Stomach smooth muscle (tissue), 2 donors: Measurements from ENCODE around the gene SH3RF3.

Source experiments
- H3K27ac ChIP-seq: one replicate; pipeline ENCODE4 v1.7.0; 2013; ENCODE audit warnings: mild to moderate bottlenecking, low read length, inconsistent platforms
- H3K27me3 ChIP-seq, 2 donors: one replicate each; pipeline ENCODE4 v1.7.0; 2013; ENCODE audit warnings: low read length in 2 of 2; ENCODE audit not compliant: insufficient read depth in 2 of 2, control insufficient read depth in 1 of 2
- H3K36me3 ChIP-seq, 2 donors: one replicate each; pipeline ENCODE4 v1.7.0; 2013; ENCODE audit warnings: low read length in 2 of 2; ENCODE audit not compliant: control insufficient read depth in 2 of 2, insufficient read depth in 2 of 2
- H3K4me1 ChIP-seq: one replicate; pipeline ENCODE4 v1.7.0; 2013; ENCODE audit warnings: low read length; ENCODE audit not compliant: control insufficient read depth, insufficient read depth
- H3K4me3 ChIP-seq, 2 donors: one replicate each; pipeline ENCODE4 v1.7.0; 2013; ENCODE audit warnings: low read length in 2 of 2
- H3K9ac ChIP-seq, 2 donors: one replicate each; pipeline ENCODE4 v1.7.0; 2013; ENCODE audit warnings: low read length in 2 of 2, mild to moderate bottlenecking in 1 of 2
- H3K9me3 ChIP-seq, 2 donors: one replicate each; pipeline ENCODE4 v1.7.0; 2013; ENCODE audit warnings: low read length in 2 of 2; ENCODE audit not compliant: control insufficient read depth in 2 of 2
- donor health status: healthy.
- donor health status: Pancreatic carcinoma.

The SH3RF3 gene

DNA sequence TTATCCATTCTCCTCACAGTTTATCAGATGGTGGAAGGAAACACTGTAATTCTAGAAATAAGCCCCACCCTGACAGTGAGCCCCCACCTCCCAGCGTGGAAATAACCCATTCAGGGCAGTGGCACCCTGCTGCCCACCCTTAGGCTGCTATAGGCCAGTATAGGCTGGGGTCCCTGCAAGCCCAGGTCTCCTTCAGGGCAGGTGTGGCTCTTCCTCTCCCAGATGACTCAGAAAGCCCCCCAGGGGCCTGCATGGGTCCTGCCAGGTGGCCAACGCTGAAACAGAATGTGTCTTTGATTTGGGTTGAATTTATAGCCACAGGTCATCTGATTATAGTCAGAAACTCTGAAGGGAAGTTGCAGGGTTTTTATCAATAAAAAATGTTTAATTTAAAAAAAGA lies 136.4 kb downstream of the SH3RF3 start:
- H3K27me3 ChIP-seq: no peaks in the 10 kb centered on the region
- H3K27ac ChIP-seq: no peak overlapping the region
- no peak overlapping the region for H3K9ac ChIP-seq
- no peaks in the 10 kb centered on the region for H3K9me3 ChIP-seq
- no peak overlapping the region for H3K4me3 ChIP-seq
- H3K36me3 ChIP-seq: no peaks in the 10 kb centered on the region
- H3K4me1 ChIP-seq: peaks cover 10% of the 10 kb centered on the region

DNA sequence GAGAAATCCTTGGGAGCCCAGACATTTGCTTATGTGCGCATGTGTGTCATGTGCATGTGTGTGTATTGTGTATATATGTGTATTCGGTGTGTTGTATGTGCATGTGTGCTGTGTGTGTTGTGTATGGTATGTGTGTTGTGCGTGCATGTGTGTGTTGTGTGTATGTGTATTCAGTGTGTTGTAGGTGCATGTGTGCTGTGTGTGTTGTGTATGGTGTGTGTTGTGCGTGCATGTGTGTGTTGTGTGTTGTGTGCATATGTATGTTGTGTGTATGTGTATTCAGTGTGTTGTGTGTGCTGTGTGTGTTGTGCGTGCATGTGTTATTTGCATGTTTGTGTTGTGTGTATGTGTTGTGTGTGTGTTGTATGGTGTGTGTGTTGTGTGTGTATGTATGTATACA lies 136.9 kb downstream of the SH3RF3 start:
- Histone ChIP-seq H3K27ac (no peak overlapping the region), H3K4me3 (no peak overlapping the region), H3K27me3 (no peaks in the 10 kb centered on the region), H3K36me3 (no peaks in the 10 kb centered on the region), H3K9ac (no peak overlapping the region), H3K4me1 (peaks cover 12% of the 10 kb centered on the region), H3K9me3 (no peaks in the 10 kb centered on the region)

- H3K4me1 ChIP-seq: peaks cover 12% of the 10 kb centered on the region
- H3K27ac ChIP-seq: no peak overlapping the region
- H3K9me3 ChIP-seq: no peaks in the 10 kb centered on the region
- no peak overlapping the region for H3K4me3 ChIP-seq
- H3K36me3 ChIP-seq: no peaks in the 10 kb centered on the region
- no peaks in the 10 kb centered on the region for H3K27me3 ChIP-seq
- H3K9ac ChIP-seq: no peak overlapping the region
Observed at GRCh38 chr2:109266496-109266895, 137.5 kb downstream of the SH3RF3 start.

DNA sequence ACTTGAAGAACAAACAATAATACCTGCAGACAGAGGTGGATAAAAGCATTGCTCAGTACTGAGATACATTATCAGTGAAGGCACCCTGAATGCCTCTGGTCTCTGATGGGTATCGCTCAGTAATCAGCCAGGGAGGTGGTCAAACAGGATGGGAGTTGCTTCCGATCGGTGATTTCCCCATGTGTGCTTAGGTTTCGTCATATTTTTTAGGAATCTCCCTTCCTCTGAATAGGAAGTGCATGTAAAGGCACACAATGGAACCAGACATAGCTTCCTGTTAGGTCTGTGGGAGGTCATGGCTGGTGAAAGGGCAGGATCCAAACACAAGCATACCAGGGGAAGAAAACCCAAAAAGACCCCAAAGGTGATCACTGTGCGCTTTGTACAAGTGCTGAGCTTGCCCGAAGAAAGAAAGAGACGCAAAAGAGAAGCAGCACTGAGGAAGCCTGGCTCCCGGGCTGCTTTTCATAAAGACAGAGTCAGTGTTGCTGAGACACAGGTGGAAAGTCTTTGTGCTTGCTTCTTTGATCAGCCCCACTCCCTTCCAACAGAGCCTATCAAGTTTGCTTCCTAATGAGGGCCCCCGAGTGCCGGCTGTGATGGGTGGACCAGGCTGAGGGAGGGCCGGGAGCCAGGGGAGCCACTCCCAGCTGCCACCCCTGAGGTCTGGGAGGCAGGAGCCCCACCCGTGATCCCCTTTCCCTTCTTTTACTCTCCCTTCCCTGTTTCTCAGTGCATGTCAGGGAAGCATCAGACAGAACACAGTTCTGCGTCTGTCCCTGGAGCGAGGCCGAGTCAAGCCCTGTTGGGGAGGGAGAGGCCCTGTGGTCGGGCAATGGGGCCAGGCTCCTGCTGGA lies 138.2 kb downstream of the SH3RF3 start:
- Histone ChIP-seq H3K36me3 (no peaks in the 10 kb centered on the region), H3K4me1 (peaks cover 12% of the 10 kb centered on the region), H3K9me3 (no peaks in the 10 kb centered on the region), H3K9ac (no peak overlapping the region), H3K27ac (no peak overlapping the region), H3K4me3 (no peak overlapping the region), H3K27me3 (no peaks in the 10 kb centered on the region)

DNA sequence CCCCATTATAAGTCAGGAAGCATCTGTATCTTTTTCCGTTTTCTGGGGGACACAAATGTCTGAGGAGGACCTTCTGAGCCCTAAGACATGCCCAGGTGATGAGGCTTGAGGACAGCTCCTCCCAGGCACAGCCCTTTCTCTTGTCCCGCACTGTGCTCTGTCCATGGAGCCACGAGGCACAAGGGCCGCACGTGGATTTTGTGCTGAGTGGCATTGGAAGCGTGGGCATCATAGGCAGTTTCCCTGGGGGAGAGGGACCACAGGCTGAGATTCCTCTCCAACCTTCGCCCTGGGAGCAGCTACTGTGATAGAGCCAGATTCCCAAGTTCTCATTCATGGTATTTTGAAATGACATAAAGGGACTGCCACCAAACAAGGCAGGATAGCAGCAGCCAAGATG lies 139.9 kb downstream of the SH3RF3 start:
- Histone ChIP-seq H3K27ac (no peak overlapping the region), H3K36me3 (no peaks in the 10 kb centered on the region), H3K9ac (no peak overlapping the region), H3K4me1 (peaks cover 12% of the 10 kb centered on the region), H3K9me3 (no peaks in the 10 kb centered on the region), H3K27me3 (no peaks in the 10 kb centered on the region), H3K4me3 (no peak overlapping the region)

DNA sequence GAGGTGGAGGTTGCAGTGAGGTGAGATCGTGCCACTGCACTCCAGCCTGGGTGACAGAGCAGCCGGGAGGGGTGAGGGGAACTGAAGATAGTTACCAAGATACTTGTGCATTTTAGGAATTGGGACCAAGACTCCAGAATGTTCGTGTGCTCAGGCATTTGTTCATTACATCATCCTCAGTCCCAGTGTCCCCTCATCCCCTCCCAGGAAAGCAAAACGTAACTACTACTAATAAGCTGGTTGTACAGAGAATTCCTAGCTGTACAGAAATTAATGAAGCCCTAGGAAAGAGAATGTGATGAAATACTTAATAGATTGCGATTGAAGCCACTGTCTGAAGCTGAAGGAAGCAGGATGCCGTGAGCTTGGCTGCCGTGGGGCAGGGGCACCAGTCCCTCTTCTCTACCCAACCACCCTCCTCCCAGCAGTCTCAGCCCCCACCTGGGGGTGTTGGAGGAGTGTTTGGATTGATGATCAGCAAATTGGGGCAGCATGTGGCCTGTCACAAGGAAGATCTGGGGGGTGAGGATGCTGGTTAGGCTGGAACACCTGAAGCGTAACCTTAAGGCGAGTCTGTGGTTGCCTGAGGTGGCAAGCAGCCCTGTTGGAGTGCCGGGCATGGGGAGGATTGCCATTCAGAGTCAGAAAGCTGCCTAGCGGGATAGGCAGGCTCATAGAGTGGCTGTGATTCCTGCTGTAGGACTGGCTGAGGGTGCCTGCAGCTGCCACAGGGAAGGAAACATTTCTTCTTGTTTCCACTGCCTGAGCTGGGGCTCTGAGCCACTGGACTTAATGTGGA lies 140.9 kb downstream of the SH3RF3 start:
- no peak overlapping the region for H3K9ac ChIP-seq
- no peak overlapping the region for H3K27ac ChIP-seq

GRCh38 chr2:109270505-109271312 lies 141.7 kb downstream of the SH3RF3 start:
- H3K9me3 ChIP-seq: no peaks in the 10 kb centered on the region
- no peak overlapping the region for H3K4me3 ChIP-seq
- H3K27ac ChIP-seq: no peak overlapping the region
- H3K4me1 ChIP-seq: peaks cover 7% of the 10 kb centered on the region
- H3K9ac ChIP-seq: no peak overlapping the region
- no peaks in the 10 kb centered on the region for H3K27me3 ChIP-seq
- H3K36me3 ChIP-seq: no peaks in the 10 kb centered on the region

More for the DNA sequence above, 140.9 kb downstream of the SH3RF3 start:
- no peaks in the 10 kb centered on the region for H3K9me3 ChIP-seq
- peaks cover 6% of the 10 kb centered on the region for H3K4me1 ChIP-seq
- H3K4me3 ChIP-seq: no peak overlapping the region
- no peaks in the 10 kb centered on the region for H3K36me3 ChIP-seq
- no peaks in the 10 kb centered on the region for H3K27me3 ChIP-seq

DNA sequence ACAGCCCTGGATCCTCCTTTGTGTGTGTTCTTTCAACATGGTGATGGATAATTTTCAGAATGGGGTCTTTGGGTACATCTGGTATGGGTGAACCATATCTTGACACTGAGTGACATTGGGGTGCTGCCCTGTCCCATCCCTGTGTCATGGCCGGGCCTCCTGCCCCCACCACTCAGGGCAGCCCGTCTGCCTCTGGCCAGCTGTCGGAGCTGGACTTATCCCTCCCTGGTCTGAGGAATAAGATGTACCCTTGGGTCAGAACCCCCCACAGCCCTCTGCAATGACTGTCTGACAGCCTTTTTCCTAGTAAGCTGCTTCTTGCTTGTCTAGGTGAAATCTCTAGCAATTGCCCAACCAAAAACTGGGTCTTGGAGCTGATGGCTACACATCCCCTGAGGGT lies 142.9 kb downstream of the SH3RF3 start:
- H3K27ac ChIP-seq: no peak overlapping the region
- no peaks in the 10 kb centered on the region for H3K9me3 ChIP-seq
- H3K4me3 ChIP-seq: no peak overlapping the region
- H3K36me3 ChIP-seq: no peaks in the 10 kb centered on the region
- H3K27me3 ChIP-seq: no peaks in the 10 kb centered on the region
- H3K9ac ChIP-seq: no peak overlapping the region
- peaks cover 7% of the 10 kb centered on the region for H3K4me1 ChIP-seq

DNA sequence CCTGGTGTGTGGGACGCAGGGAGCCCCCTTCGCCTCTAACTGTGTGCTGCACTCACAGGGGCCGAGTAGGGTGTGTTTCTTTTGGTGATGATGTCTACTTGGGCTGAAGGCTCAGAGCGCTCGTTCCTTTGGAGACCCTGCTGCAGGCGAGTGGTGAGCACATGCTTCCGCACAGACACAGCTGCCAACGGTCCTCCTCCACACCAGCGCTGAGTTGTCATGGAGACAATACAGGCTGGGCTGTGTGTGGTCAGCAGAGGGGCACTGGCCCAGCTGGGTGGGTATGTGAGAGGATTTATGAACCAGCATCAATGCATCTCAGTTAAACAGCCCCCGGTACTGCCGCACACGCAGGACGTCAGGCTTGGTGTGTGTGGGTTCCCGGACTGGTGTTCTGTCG lies 143.5 kb downstream of the SH3RF3 start:
- H3K36me3 ChIP-seq: no peaks in the 10 kb centered on the region
- no peak overlapping the region for H3K9ac ChIP-seq
- peaks cover 7% of the 10 kb centered on the region for H3K4me1 ChIP-seq
- no peaks in the 10 kb centered on the region for H3K27me3 ChIP-seq
- no peaks in the 10 kb centered on the region for H3K9me3 ChIP-seq
- no peak overlapping the region for H3K27ac ChIP-seq
- no peak overlapping the region for H3K4me3 ChIP-seq

GRCh38 chr2:109275120-109276012 lies 146.4 kb downstream of the SH3RF3 start:
- H3K27ac ChIP-seq: no peak overlapping the region
- H3K4me1 ChIP-seq: peaks cover 7% of the 10 kb centered on the region
- no peaks in the 10 kb centered on the region for H3K36me3 ChIP-seq
- no peaks in the 10 kb centered on the region for H3K27me3 ChIP-seq
- H3K9me3 ChIP-seq: no peaks in the 10 kb centered on the region
- no peak overlapping the region for H3K4me3 ChIP-seq
- no peak overlapping the region for H3K9ac ChIP-seq
